Gastrocnemius medialis (tissue), 4 donors: ENCODE data around the gene TMEM108. TPM values are rescaled to one million over a fixed set of nuclear protein-coding genes. Genes with fewer than 3 reads are reported as not detected.

Experiments
- ATAC-seq, 2 donors: fragments of 150-250 bp; one replicate each; pipeline ENCODE4 v1.9.1; 2016
- DNase-seq, 2 donors: peaks; one replicate each; pipeline ENCODE4 v3.0.0-alpha.2; 2019
- H3K27ac ChIP-seq, 4 donors: fragments of 200-600 bp; sonication (generic); 1 replicate in 1 of 4; 2 replicates in 3 of 4; pipeline ENCODE4 v1.5.1; 2016 to 2018; ENCODE audit warnings: mild to moderate bottlenecking in 2 of 4, moderate library complexity in 1 of 4
- H3K27me3 ChIP-seq, 3 donors: fragments of 200-600 bp; sonication (generic) in 2 of 3; 1 replicate in 1 of 3; 2 replicates in 2 of 3; pipeline versions ENCODE4 v1.5.1 to v1.6.0; 2016 to 2019; ENCODE audit warnings: mild to moderate bottlenecking in 1 of 3, moderate library complexity in 1 of 3
- H3K36me3 ChIP-seq, 2 donors: fragments of 200-600 bp; sonication (generic) in 1 of 2; one replicate each; pipeline ENCODE4 v1.5.1; 2017 to 2018
- H3K4me1 ChIP-seq, 2 donors: fragments of 200-600 bp; sonication (generic) in 1 of 2; one replicate each; pipeline ENCODE4 v1.5.1; 2016 to 2017; ENCODE audit warnings: mild to moderate bottlenecking in 2 of 2
- H3K4me3 ChIP-seq, 4 donors: fragments of 200-600 bp; sonication (generic) in 3 of 4; 1 replicate in 1 of 4; 2 replicates in 3 of 4; pipeline ENCODE4 v1.5.1; 2016 to 2019; ENCODE audit warnings: mild to moderate bottlenecking in 2 of 4
- H3K9me3 ChIP-seq, 3 donors: fragments of 200-600 bp; sonication (generic) in 2 of 3; 1 replicate in 1 of 3; 2 replicates in 2 of 3; pipeline ENCODE4 v1.5.1; 2016 to 2019
- CTCF ChIP-seq, 5 experiments: fragments of 450-650 bp in 3 of 5; fragments of 200-600 bp in 2 of 5; sonication (generic) in 2 of 5; IDR thresholded peaks in 4 of 5; conservative IDR thresholded peaks in 1 of 5; 1 replicate in 4 of 5; 2 replicates in 1 of 5; pipeline ENCODE4 v1.5.1; 2016 to 2019; ENCODE audit warnings: antibody characterized with exemption in 5 of 5, mild to moderate bottlenecking in 3 of 5, moderate library complexity in 3 of 5
- POLR2A ChIP-seq, 2 donors: fragments of 450-650 bp; IDR thresholded peaks; one replicate each; pipeline ENCODE4 v1.6.1; 2017; ENCODE audit warnings: antibody characterized with exemption in 2 of 2, mild to moderate bottlenecking in 2 of 2, moderate library complexity in 2 of 2
- in situ Hi-C, 4 donors: fragments of 200-750 bp; cut with MboI; loops; one replicate each; pipeline versions ENCODE4 v1.15.0 to v1.8.0; 2017; ENCODE audit warnings: low sequenced_read_pairs in 4 of 4
- intact Hi-C: fragments of 100-400 bp; cut with DNase I; formaldehyde crosslinking; loops from one replicate; pipeline ENCODE4 v1.15.1; 2023; ENCODE audit warnings: low total_unique reads
- total RNA-seq, 4 donors: library from RNA; depleted of rRNA; stranded (reverse); fragments of >200 nt; gene quantifications; one replicate each; pipeline versions ENCODE4 v1.1.0 to v1.2.3, GENCODE V29; 2016

TMEM108 gene
- total RNA-seq, 4 donors from 2014 or later = 1.1 to 3.7 (median 2.4) TPM

GRCh38 chr3:133278260-133279043, 240.3 kb downstream of the TMEM108 start:
- Histone ChIP-seq H3K4me3 (no peak overlapping the region), H3K27ac (no peak overlapping the region), H3K4me1 (peaks cover 0 to 4% of the 10 kb centered on the region in 2 donors), H3K36me3 (no peaks in the 10 kb centered on the region), H3K27me3 (no peaks in the 10 kb centered on the region), H3K9me3 (no peaks in the 10 kb centered on the region)
- intact Hi-C loops (no loop called here), in situ Hi-C loops (no loop called here)
- ATAC-seq (no peak), DNase-seq (no peak)
- no peak for TF ChIP-seq CTCF (IDR thresholded peaks at IDR 0.05 in 4 of 5, conservative IDR thresholded peaks at IDR 0.05 in 1 of 5)
- TF ChIP-seq POLR2A (IDR thresholded peaks at IDR 0.05) = no peak

GRCh38 chr3:133280586-133280985, 242.4 kb downstream of the TMEM108 start:
- TF ChIP-seq POLR2A (IDR thresholded peaks at IDR 0.05) (no peak), CTCF (IDR thresholded peaks at IDR 0.05 in 4 of 5, conservative IDR thresholded peaks at IDR 0.05 in 1 of 5) (no peak)
- ATAC-seq (no peak), DNase-seq (no peak)
- Histone ChIP-seq H3K9me3 (no peaks in the 10 kb centered on the region), H3K27me3 (no peaks in the 10 kb centered on the region), H3K4me3 (no peak overlapping the region), H3K27ac (no peak overlapping the region), H3K4me1 (peaks cover 0 to 4% of the 10 kb centered on the region in 2 donors), H3K36me3 (no peaks in the 10 kb centered on the region)
- in situ Hi-C loops = no loop called here
- intact Hi-C loops = no loop called here

- Histone ChIP-seq H3K27ac (no peak overlapping the region), H3K9me3 (no peaks in the 10 kb centered on the region), H3K27me3 (no peaks in the 10 kb centered on the region), H3K36me3 (no peaks in the 10 kb centered on the region), H3K4me1 (peaks cover 0 to 4% of the 10 kb centered on the region in 2 donors), H3K4me3 (no peak overlapping the region)
- intact Hi-C loops = no loop called here
- TF ChIP-seq POLR2A (IDR thresholded peaks at IDR 0.05) (no peak), CTCF (IDR thresholded peaks at IDR 0.05 in 4 of 5, conservative IDR thresholded peaks at IDR 0.05 in 1 of 5) (no peak)
- ATAC-seq (no peak), DNase-seq (no peak)
- in situ Hi-C loops = no loop called here
Observed at GRCh38 chr3:133282236-133282635, 244.0 kb downstream of the TMEM108 start.

GRCh38 chr3:133283958-133284807, 246.0 kb downstream of the TMEM108 start:
- H3K36me3 ChIP-seq = no peaks in the 10 kb centered on the region
- in situ Hi-C loops (no loop called here), intact Hi-C loops (no loop called here)
- TF ChIP-seq POLR2A (IDR thresholded peaks at IDR 0.05) = no peak
- TF ChIP-seq CTCF (IDR thresholded peaks at IDR 0.05 in 4 of 5, conservative IDR thresholded peaks at IDR 0.05 in 1 of 5) = no peak
- no peaks in the 10 kb centered on the region for H3K9me3 ChIP-seq
- no peaks in the 10 kb centered on the region for H3K27me3 ChIP-seq
- DNase-seq = no peak
- no peak overlapping the region for H3K27ac ChIP-seq
- ATAC-seq = no peak
- peaks cover 0 to 3% of the 10 kb centered on the region in 2 donors for H3K4me1 ChIP-seq
- no peak overlapping the region for H3K4me3 ChIP-seq
